Left colon (tissue), 2 donors: ENCODE data around the gene CCNF. TPM values are rescaled to one million over a fixed set of nuclear protein-coding genes. Genes with fewer than 3 reads are reported as not detected.
A peak's percentile ranks its signal among the peaks of the same experiment; 100 is the strongest.

ENCODE experiments used
- ATAC-seq: fragments of 200-7000 bp; cut with Tn5 transposase; one replicate; pipeline ENCODE4 v1.9.1; 2020; ENCODE audit warnings: mild to moderate bottlenecking, moderate library complexity
- DNase-seq, 2 donors: peaks; one replicate each; pipeline ENCODE4 v3.0.0-alpha.2; 2020
- intact Hi-C, 2 donors: fragments of 100-400 bp; cut with DNase I in 1 of 2; cut with micrococcal nuclease in 1 of 2; formaldehyde crosslinking; loops; one replicate each; pipeline versions ENCODE4 v1.11.2 to v1.14.0; 2022; cut with DNase I, micrococcal nuclease
- total RNA-seq, 2 donors: library from RNA; stranded (reverse); fragmentation: NEBNext Ultra II Directional; extraction: Animal tissue kit (Norgen Biotek cat#: 25700); gene quantifications; one replicate each; pipeline ENCODE4 v1.2.1, GENCODE V29; 2021
- donor health status: DM: no; HTN: no; CAD: no.
- donor health status: DM: yes; HTN: yes; CAD: no.

The CCNF gene
- total RNA-seq, 2 donors from 2014 or later, result 3.0 to 7.3 TPM

- intact Hi-C loops, result no loop called here
- DNase-seq (peak; percentile 60 to 69), ATAC-seq (peak; percentile 67)
Measured at GRCh38 chr16:2467528-2468232, 38.4 kb downstream of the CCNF start.

GRCh38 chr16:2468233-2468724 lies 39.0 kb downstream of the CCNF start:
- DNase-seq (no peak), ATAC-seq (peak; percentile 17)
- intact Hi-C loops, result no loop called here

DNA sequence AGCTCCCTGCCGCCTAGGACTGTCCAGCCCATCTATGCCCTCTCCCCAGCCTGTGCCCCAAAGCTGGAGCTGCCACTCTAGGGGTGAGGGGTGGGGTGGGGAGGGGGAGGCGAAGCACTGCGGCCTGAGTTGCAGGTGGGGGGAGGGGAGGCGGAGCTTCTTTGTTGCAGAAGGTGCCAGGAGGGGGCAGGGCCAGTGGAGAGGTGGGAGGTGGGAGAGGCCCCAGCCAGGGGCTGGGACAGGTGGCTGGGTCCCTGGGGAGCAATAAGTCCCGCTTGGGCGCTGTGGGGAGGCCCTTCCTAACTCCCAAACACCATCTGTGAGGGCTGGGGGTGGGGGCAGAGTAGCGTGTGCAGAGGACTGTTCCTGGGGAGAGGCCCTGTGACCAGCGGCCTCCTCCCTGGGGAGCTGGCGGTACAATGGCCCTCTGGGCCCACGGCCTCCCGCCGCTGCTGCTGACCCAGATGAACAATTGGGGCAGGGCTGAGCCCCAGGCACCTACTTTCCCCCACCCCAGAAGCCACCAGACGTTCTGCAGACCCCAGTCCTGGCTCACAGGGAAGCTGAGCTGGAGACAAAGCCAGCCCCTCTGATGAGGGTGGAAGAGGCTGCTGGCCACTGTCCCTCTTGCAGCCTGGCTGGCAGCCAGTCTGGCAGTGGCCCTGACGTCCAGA lies 39.6 kb downstream of the CCNF start:
- intact Hi-C loops, result no loop called here
- DNase-seq, result no peak
- no peak for ATAC-seq

- ATAC-seq (no peak), DNase-seq (no peak)
- intact Hi-C loops, result no loop called here
Measured at GRCh38 chr16:2469399-2470233, 40.4 kb downstream of the CCNF start.

DNA sequence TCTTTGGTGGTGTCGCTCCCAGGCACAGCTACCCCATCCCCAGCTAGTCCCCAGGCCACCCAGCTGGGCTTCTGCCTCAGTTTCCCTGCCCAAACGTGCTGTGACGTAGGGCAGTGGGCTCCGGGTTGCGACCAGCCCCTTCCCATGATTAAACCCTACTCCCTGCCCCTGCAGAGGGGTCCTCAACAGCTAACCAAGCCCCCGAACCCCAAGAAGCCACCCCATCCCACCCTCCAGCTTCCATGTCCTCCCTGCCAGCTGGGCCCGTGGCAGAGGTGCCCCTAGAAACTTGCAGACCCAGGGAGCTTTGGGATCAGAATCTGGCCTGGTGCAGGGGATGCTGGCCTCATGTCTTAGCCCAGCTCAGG lies 41.0 kb downstream of the CCNF start:
- no peak for ATAC-seq
- intact Hi-C loops, result no loop called here
- DNase-seq, result no peak

- intact Hi-C loops, result no loop called here
- DNase-seq (no peak), ATAC-seq (no peak)
Measured at GRCh38 chr16:2470603-2471015, 41.4 kb downstream of the CCNF start.

DNA sequence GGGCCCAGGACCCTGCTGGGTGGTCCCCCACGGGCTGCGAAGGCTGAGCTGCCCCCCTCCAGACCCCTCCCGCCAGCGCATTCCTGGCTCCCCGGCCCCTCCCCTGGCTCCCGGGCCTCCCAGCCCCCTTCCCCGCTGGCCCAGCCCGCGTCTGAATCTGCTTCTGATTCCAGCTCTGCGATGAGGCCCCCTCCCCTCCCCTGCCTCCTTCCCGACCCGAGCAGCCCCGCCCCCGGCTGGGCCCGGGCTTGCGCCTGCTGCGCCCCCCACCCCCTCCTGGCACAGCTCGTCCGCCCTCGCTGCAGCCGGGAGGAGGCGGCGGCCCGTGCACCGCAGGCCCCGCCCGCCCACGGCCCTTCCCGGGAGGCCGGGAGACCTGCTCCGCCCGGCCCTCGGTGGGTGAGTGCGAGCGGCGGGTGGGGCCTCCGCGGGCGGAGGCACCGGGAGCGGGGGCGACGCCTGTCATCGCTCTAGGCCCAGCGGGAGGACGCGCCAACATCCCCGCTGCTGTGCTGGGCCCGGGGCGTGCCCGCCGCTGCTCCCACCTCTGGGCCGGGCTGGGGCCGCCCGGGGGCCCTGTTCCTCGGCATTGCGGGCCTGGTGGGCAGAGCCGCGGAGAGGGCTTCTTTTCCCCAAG lies 41.9 kb downstream of the CCNF start, which contains the start of gene NTN3:
NTN3 (plus strand) TSS at position 282 of the 637 bp plus-strand sequence. CDS start 405 bp downstream, outside the sequence.
- ATAC-seq, result peak; percentile 8

GRCh38 chr16:2471653-2472487 lies 42.6 kb downstream of the CCNF start:
- intact Hi-C loops, result no loop called here
- ATAC-seq (no peak), DNase-seq (no peak)

More for the DNA sequence above, 41.9 kb downstream of the CCNF start, which contains the start of gene NTN3:
- DNase-seq, result no peak
- intact Hi-C loops, result no loop called here

DNA sequence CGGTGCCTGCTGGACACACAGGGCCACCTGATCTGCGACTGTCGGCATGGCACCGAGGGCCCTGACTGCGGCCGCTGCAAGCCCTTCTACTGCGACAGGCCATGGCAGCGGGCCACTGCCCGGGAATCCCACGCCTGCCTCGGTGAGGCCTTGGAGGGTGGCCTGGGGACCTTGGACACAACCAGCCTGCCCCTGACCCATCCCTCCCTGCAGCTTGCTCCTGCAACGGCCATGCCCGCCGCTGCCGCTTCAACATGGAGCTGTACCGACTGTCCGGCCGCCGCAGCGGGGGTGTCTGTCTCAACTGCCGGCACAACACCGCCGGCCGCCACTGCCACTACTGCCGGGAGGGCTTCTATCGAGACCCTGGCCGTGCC lies 43.2 kb downstream of the CCNF start:
- ATAC-seq (no peak), DNase-seq (no peak)
- intact Hi-C loops, result no loop called here

GRCh38 chr16:2472885-2473445 lies 43.7 kb downstream of the CCNF start:
- ATAC-seq (no peak), DNase-seq (no peak)
- intact Hi-C loops, result no loop called here

- DNase-seq, result no peak
- ATAC-seq, result no peak
- intact Hi-C loops, result no loop called here
Measured at GRCh38 chr16:2473446-2473926, 44.2 kb downstream of the CCNF start.

DNA sequence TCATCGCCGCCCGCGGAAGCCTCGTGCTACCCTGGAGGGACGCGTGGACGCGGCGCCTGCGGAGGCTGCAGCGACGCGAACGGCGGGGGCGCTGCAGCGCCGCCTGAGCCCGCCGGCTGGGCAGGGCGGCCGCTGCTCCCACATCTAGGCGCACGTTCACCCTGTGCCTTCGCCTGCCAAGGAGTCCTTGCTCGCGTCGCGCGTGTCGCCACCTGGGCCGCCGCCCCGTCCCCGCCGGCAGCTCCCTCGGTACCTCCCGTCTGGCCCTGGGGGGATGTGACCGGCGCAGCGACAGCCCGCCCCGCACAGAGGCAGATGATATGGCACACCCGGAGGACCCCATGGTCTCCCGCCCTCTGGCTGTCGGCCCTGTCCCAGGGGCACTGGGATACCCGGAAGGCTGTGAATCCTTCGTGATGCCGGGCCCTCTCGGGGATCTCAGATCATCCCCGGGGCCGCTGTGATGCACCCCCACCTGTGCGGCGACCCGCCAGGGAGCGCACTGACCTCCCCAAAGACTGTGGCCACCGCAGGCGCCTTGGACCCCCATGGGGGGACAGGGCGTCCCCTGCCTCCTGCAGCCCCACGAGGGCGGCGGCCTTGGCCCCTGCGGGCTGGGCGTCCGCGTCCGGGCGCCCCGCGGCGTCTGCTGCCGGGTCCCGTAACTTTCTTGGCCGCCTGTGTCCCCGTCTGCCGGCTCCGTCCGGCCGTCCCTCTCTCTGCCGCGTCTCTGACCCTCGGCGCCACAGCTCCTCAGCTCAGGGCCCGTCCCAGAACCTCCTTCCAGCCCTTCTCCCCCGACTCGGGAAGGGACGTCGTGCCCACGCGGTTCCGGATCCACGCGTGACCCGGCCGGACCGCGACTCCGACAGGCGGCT lies 45.0 kb downstream of the CCNF start:
- peak; percentile 71 for ATAC-seq
- intact Hi-C loops, result no loop called here
- peak; percentile 49 to 69 for DNase-seq

DNA sequence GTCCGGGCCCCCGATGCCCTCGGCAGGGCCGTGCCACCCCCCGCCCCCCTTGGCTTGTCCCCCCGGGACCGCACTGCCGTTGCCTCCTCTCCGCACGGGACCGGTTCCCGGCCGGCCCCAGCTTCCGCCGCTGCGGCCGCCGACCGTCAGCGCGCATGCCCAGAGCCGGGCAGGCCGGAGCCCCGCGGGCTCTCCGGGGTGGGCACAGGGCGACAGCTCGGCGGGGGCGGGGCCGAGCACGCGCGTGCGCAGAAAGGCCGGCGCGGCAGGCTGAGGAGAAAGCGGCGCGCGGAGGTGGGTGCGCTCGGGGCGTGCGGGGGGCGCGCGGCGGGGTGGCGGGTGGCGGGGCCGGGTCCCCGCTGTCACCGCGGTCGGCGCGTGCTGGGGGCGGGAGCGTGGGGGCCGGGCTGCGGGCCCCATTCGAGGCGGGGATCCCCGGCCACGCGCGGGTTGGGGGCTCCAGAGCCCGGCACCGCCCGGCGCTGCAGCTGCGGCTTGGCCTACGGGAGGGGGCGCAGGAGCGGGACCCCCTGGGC lies 45.7 kb downstream of the CCNF start, which contains the start of gene TBC1D24:
TBC1D24 (plus strand) TSS at position 251 of the 536 bp plus-strand sequence. CDS start 21,022 bp downstream, outside the sequence.
- intact Hi-C loops, result no loop called here
- peak; percentile 85 for ATAC-seq
- DNase-seq, result peak; percentile 80 to 85

GRCh38 chr16:2475413-2476344 lies 46.4 kb downstream of the CCNF start:
- ATAC-seq (peak; percentile 50), DNase-seq (peak in 1 of 2 donors; percentile 54)
- intact Hi-C loops, result no loop called here

DNA sequence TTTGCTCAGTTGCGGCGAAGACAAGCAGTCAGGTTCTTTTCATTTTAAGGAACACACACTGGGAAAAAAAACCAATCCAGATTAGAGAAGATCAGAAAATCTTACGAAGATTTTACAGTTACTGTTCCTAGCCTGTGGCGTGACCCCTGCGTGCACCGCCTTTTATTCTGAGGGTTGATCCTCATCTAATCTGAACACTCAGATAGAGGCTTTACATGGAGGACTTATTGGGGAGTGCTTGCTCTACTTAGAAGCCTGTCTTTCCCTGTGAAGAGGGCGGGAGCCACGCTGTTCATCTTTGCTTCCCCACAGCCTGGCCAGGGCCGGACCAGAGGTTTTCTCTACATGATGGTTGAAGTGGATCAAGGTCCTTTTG lies 47.1 kb downstream of the CCNF start:
- no peak for ATAC-seq
- DNase-seq, result peak in 1 of 2 donors; percentile 3
- intact Hi-C loops, result no loop called here
